Measurements from ENCODE around the gene GALT. TPM values are rescaled to one million over a fixed set of nuclear protein-coding genes. Genes with fewer than 3 reads are reported as not detected.

GALT gene
- total RNA-seq = 100 to 1,000 TPM; 126 to 131 TPM

DNA sequence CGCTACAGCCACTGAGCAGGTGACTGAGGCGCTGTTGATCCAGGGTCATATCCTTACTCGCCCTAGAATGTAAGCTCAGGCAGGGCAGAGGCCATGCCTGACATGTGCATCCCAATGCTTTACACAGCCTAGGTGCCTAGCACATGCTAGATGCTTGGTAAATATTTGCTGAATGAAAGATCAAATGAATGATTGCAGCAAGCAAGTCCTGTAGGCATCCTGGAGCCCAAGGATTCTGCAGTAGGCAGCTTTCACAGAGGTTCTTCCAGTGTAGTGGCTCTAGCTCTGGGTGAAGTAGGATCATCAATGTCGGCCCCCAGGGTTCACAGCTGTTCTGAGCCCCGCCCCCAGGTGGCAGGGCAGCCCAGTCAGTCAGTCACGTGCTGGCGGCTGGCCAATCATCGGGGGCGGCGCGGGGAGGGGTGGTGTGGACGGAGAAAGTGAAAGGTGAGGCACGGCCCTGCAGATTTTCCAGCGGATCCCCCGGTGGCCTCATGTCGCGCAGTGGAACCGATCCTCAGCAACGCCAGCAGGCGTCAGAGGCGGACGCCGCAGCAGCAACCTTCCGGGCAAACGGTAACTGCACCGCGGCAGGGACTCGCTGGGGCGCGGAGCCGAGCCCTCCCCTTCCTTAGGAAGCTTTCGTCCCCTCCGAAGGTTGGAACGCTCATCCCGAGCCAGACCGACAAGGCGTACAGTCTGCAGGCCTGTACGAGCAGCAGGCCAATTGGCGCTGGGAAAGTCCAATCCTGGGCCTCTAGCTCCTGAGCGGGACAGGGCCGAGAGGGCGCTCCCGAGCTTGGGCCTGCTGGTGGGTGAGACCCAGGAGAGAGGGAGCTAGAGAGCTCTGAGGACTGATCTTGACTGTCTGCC lies at the start of gene GALT:
Gene GALT, plus strand, starts transcription at position 465 of the 873 bp plus-strand sequence. Its CDS starts 30 bp downstream, at position 495.

GRCh38 chr9:34611811-34612787 lies 34.4 kb upstream of the GALT start, which contains the start of gene RPP25L:
Gene RPP25L (minus strand): TSS chr9:34612097. CDS start chr9:34611296, 801 bp downstream.

DNA sequence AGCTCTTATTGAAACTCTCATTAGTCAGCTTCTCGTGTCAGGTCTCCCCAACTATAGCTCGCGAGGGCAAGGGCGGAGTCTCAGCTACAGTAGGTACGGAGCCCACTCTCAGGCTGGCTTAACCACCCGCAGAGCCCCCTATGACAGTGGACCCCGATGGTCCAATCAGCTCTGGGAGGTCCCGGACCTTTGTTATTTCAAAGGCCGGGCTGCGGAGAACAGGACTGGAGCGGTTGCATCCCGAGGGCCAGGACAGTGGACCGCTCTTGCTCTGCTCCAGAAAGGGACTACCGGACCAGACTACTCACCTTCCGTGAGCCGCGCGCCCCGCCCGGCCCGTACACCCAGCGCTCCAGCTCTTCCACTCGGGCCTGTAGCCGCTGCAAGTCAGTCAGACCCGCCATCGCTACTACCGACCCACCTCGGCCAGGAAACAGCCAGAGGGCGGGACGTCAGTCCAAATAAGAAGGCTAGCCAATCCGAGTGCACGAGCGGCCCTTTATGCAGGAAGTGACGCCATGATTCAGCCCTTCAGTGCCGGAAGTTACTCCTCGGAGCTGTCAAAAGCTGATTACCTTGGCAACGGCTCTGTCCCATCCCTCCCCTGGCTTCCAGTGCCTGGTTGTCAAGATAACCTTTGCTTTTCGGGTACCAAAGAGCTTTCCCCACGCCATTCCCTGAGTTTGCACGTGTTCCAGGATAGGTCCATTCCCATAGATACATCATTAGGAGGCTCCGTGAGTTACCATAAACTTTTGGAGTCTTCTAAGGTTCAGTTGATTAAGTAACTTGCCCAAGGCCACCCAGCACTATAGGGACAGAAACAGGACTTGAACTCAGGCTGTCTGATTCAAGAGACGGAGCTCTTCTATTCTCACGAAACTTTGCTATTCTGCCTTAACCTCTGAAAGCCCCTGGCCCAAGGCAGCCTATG lies 26.1 kb upstream of the GALT start, which contains the start of gene DCTN3:
Gene DCTN3, minus strand, starts transcription at position 435 of the 934 bp plus-strand sequence. Its CDS starts 31 bp downstream, at position 404.

DNA sequence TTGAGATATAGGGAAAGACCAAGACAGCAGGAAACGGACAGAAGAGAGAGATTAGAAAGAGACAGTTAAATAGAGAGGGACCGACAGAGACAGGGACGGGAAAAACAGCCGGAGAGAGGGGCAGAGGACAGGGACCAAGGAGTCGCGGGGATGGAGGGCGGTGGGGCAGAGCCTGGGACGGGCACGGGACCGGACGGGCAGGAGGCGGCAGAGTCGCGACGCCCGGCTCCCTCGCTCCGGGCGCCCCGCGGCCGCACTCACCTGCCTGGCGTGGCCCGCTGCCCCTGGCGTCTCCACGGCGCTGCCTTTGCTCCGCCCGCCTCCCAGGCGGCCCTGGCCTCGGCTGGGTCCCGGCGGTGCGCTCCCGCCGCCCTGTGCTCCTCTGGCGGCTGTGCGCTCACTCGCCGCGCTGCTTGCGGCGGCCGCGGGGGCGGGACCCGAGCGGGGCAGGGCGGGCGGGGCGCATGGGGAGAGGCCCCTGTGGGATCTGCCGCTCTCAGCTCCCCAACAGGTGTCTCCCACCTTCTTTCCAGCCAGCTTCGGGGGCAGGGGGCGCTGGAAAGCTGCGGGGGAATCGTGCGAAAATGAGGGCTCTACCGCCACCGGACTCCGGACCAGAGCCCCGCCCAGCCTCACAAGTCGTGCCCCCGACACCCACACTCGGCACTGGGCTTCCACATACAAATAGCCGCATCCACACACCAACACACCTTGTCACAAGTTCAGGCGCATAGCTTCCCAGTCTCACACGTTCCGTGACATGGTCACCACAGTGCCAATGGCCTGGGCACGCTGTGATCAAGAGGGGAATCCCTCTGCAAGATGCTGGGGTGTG lies 17.6 kb upstream of the GALT start, which contains the start of gene ARID3C:
Gene ARID3C, minus strand, starts transcription at position 411 of the 835 bp plus-strand sequence. CDS start 1,052 bp downstream, outside the sequence.

DNA sequence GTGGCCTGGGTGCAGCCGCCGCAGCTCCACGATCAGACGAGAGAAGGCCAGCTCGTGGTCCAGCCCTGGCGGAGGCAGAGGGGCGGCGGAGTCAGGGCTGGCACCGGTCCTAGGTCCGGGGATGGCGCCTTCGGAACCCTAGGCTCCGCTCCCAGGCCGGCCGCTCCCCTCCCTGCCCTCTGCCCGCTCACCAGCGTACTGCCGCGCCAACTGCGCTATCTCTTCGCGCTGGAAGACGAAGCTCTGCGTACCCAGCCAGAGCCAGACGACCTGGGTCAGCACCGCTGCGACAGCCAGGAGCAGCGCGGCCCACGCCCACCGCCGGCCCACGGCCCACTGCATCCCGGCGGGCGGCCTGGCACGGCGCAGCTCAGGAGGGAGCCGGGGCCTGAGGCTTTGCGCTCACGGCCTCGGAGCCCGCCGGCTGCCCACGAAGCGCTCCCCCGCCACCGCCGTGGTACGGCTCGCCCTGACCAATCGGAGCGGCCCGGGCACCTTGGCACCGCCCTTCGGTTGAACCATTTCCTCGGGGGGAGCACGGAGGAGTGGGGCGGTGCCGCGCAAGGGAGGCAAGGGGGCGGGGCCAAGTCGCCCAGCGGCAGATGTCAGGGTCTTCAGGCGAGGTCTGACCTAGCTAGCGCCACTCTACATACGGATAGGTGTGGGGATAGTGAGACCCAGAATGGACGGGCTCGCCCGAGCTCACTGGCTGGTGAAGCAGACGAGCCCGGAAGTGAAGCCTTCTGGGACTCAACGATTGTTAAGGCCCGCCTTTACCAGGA lies 8.9 kb upstream of the GALT start, which contains the start of gene SIGMAR1:
Gene SIGMAR1, minus strand, starts transcription at position 432 of the 782 bp plus-strand sequence. Its CDS starts 90 bp downstream, at position 342.

DNA sequence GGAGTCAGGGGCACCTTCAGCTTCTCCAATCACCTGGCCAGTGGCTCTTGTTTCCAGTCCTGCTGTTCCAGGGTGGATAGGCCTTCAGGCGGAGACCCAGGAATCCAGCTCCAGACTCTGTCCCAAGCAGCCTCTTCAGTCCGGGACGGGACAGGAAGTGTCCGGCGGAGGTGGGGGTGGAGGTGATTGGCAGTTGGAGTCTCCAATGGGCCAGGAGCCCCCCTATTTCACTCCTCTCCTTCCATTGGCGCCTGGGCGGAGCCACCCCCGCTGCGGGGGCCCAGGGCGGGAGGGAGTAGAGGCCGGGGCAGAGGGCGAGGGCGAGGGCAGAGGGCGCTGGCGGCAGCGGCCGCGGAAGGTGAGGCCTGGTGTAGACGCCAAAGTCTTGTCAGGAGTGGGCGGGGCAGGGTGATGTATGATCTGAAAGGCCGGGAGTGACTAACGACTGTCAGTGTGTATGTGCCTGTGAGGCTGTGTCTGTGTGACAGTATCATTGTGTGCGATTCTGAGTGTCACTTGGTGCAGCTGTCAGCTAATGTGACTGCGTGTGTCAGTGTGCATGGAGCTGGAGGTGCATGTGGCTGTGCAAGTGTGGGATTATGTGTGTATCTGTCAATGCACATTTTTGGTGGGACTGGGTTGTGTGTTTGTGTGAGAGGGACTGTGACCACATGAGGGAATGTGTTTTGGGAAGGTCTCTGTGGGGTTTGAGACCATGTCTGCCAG lies 5.6 kb downstream of the GALT start, which contains the start of gene IL11RA:
Gene IL11RA, plus strand, starts transcription at position 310 of the 726 bp plus-strand sequence. CDS start 3,033 bp downstream, outside the sequence.

DNA sequence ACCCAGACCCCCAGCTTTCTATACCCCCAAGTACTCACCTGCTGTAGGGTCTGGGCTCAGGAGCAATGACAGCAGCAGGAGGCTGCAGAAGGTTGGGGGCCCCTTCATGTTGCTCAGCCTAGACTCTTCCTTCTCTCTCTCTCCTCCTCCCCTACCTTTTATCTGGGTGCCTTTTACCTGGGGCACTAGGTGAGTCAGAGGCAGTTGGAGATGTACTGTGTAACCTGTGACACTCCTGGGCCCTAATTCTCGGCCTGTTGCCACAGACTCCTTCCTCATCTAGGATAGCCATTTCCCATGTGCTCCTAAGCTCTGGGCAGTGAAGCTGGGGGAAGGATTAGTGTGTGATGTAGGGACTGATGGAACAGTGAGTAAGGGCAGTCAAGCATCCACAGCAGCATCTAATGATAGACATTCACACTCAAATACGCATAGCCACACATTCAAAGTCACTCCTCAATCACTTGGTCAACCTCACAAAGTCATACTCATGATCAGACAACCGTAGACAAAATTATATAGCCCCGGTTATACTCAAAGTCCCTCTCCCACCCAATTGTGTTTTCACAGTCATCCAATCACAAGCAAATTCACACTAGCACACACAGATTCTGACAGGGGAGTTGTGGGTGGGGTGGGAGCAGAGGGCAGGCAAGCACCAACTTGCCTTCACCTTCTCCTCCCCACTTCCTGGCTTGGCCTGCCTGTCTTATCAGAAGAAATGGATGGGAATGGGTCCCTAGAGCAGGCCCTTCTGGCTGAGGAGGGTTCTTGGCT lies 16.2 kb downstream of the GALT start, which contains the start of gene CCL27:
Gene CCL27, minus strand, starts transcription at position 132 of the 777 bp plus-strand sequence. Its CDS starts 24 bp downstream, at position 108.

GRCh38 chr9:34690983-34691935 lies 44.8 kb downstream of the GALT start, which contains the start of gene CCL19:
Gene CCL19 (minus strand): TSS chr9:34691276. CDS start chr9:34691139, 137 bp downstream.

Other genes with a start within 250 kb of the GALT start
- gene FAM219A, start 188.1 kb upstream of the GALT start, total RNA-seq = 10 to 100 TPM; 11.5 to 13.2 TPM
- gene DNAI1, start 187.9 kb upstream of the GALT start, total RNA-seq = not detected
- not detected for gene ENHO, start 123.7 kb upstream of the GALT start, total RNA-seq
- gene CNTFR, start 57.0 kb upstream of the GALT start, total RNA-seq = not detected
- 10 to 100 TPM; 30.8 to 32.5 TPM for gene RPP25L, start 34.6 kb upstream of the GALT start, total RNA-seq
- gene DCTN3, start 26.2 kb upstream of the GALT start, total RNA-seq = 100 to 1,000 TPM; 120 to 122 TPM
- gene ARID3C, start 17.6 kb upstream of the GALT start, total RNA-seq = under 1 TPM in 1 of 2 experiments, not detected in 1; 0.18 TPM
- gene SIGMAR1, start 8.9 kb upstream of the GALT start, total RNA-seq = 10 to 100 TPM; 54.6 to 55.1 TPM
- gene IL11RA, start 5.5 kb downstream of the GALT start, total RNA-seq = 10 to 100 TPM; 83.9 to 86.3 TPM
- gene CCL27, start 16.0 kb downstream of the GALT start, total RNA-seq = not detected
- not detected for gene CCL19, start 44.6 kb downstream of the GALT start, total RNA-seq
- not detected for gene CCL21, start 63.5 kb downstream of the GALT start, total RNA-seq